OCI-LY3 (cell line): ENCODE measurements around the gene HS6ST1.

Experiments used
- H2AFZ ChIP-seq: fragments of 200-600, 300-600 bp; shearing (Covaris generic); 2 replicates; pipeline ENCODE4 v1.6.0; 2014; ENCODE audit warnings: antibody characterized with exemption, low read depth, low read length
- H3K27ac ChIP-seq: fragments of 200-600, 300-600 bp; sonication (generic); 2 replicates; pipeline ENCODE4 v1.5.1; 2014; ENCODE audit warnings: mild to moderate bottlenecking, low read length, moderate library complexity, mixed read lengths
- H3K27me3 ChIP-seq: fragments of 200-600, 300-600 bp; sonication (generic); 2 replicates; pipeline ENCODE4 v1.6.1; 2014; ENCODE audit warnings: low read depth, low read length, mixed read lengths
- H3K36me3 ChIP-seq: fragments of 200-600, 300-600 bp; sonication (generic); replicated peaks from 2 replicates; pipeline ENCODE3; 2014; ENCODE audit warnings: low read depth, low read length, mixed read lengths
- H3K4me1 ChIP-seq: fragments of 300-600, 200-600 bp; sonication (generic); 2 replicates; pipeline ENCODE4 v1.6.1; 2014; ENCODE audit warnings: low read length, mixed read lengths
- H3K4me2 ChIP-seq: fragments of 200-600, 300-600 bp; sonication (generic); 2 replicates; pipeline ENCODE4 v1.6.1; 2014; ENCODE audit warnings: low read length, mixed read lengths
- H3K4me3 ChIP-seq: fragments of 300-600, 200-600 bp; sonication (generic); 2 replicates; pipeline ENCODE4 v1.5.1; 2014; ENCODE audit warnings: antibody characterized with exemption, mild to moderate bottlenecking, low read length, moderate library complexity
- H3K79me2 ChIP-seq: fragments of 300-600, 200-600 bp; shearing (Covaris generic); 2 replicates; pipeline ENCODE4 v1.6.1; 2014; ENCODE audit warnings: mild to moderate bottlenecking, low read length, mixed read lengths
- H3K9ac ChIP-seq: fragments of 300-600, 200-600 bp; shearing (Covaris generic); 2 replicates; pipeline ENCODE4 v1.6.0; 2014; ENCODE audit warnings: mild to moderate bottlenecking, low read length, moderate library complexity
- H3K9me3 ChIP-seq: fragments of 200-600, 300-600 bp; shearing (Covaris generic); 2 replicates; pipeline ENCODE4 v1.6.1; 2014; ENCODE audit warnings: low read length, mixed read lengths; ENCODE audit not compliant: insufficient read depth
- H4K20me1 ChIP-seq: fragments of 200-600, 300-600 bp; sonication (generic); 2 replicates; pipeline ENCODE4 v1.6.1; 2016; ENCODE audit warnings: low read length, mixed read lengths; ENCODE audit not compliant: insufficient read depth
- CTCF ChIP-seq: fragments of 200-600, 300-600 bp; sonication (generic); IDR thresholded peaks from 2 replicates; pipeline ENCODE4 v1.5.1; 2014; ENCODE audit warnings: antibody characterized with exemption, low read length, low read depth
- EZH2phosphoT487 ChIP-seq: fragments of 200-600 bp; shearing (Covaris generic); IDR thresholded peaks from 2 replicates; pipeline ENCODE4 v1.6.1; 2018; ENCODE audit warnings: antibody characterized with exemption, mixed run types, low read depth

Gene HS6ST1

GRCh38 chr2:128289439-128289838 lies 29.2 kb downstream of the HS6ST1 start:
- Histone ChIP-seq H3K27me3 (no peaks in the 10 kb centered on the region), H3K79me2 (peaks cover 54% of the 10 kb centered on the region), H3K36me3 (no peaks in the 10 kb centered on the region), H3K4me3 (no peak overlapping the region), H2AFZ (no peak overlapping the region), H4K20me1 (peaks cover 56% of the 10 kb centered on the region), H3K4me1 (peaks cover 12% of the 10 kb centered on the region), H3K4me2 (no peak overlapping the region), H3K9me3 (no peaks in the 10 kb centered on the region), H3K27ac (no peak overlapping the region), H3K9ac (no peak overlapping the region)
- TF ChIP-seq CTCF (no peak), EZH2phosphoT487 (no peak)

GRCh38 chr2:128288781-128289180 lies 29.9 kb downstream of the HS6ST1 start:
- no peak overlapping the region for H3K27ac ChIP-seq
- peaks cover 12% of the 10 kb centered on the region for H3K4me1 ChIP-seq
- no peak for TF ChIP-seq CTCF
- no peak for TF ChIP-seq EZH2phosphoT487
- no peak overlapping the region for H2AFZ ChIP-seq
- H3K79me2 ChIP-seq = peaks cover 49% of the 10 kb centered on the region
- H3K36me3 ChIP-seq = no peaks in the 10 kb centered on the region
- no peaks in the 10 kb centered on the region for H3K9me3 ChIP-seq
- no peak overlapping the region for H3K4me3 ChIP-seq
- no peak overlapping the region for H3K9ac ChIP-seq
- H3K27me3 ChIP-seq = no peaks in the 10 kb centered on the region
- H4K20me1 ChIP-seq = peaks cover 50% of the 10 kb centered on the region
- no peak overlapping the region for H3K4me2 ChIP-seq

- no peak overlapping the region for H3K27ac ChIP-seq
- TF ChIP-seq EZH2phosphoT487 (no peak), CTCF (no peak)
- no peak overlapping the region for H3K9ac ChIP-seq
- no peaks in the 10 kb centered on the region for H3K9me3 ChIP-seq
- peaks cover 43% of the 10 kb centered on the region for H3K79me2 ChIP-seq
- H3K4me3 ChIP-seq = no peak overlapping the region
- H3K27me3 ChIP-seq = no peaks in the 10 kb centered on the region
- H3K4me1 ChIP-seq = peaks cover 12% of the 10 kb centered on the region
- H2AFZ ChIP-seq = no peak overlapping the region
- H3K36me3 ChIP-seq = no peaks in the 10 kb centered on the region
- H3K4me2 ChIP-seq = no peak overlapping the region
- peaks cover 48% of the 10 kb centered on the region for H4K20me1 ChIP-seq
These were observed 30.6 kb downstream of the HS6ST1 start for GRCh38 chr2:128287780-128288735.

GRCh38 chr2:128286905-128287779 lies 31.5 kb downstream of the HS6ST1 start:
- TF ChIP-seq CTCF (no peak), EZH2phosphoT487 (no peak)
- Histone ChIP-seq H2AFZ (no peak overlapping the region), H3K27ac (no peak overlapping the region), H3K79me2 (peaks cover 33% of the 10 kb centered on the region), H3K4me1 (peaks cover 12% of the 10 kb centered on the region), H3K9me3 (no peaks in the 10 kb centered on the region), H3K36me3 (no peaks in the 10 kb centered on the region), H3K4me2 (no peak overlapping the region), H3K4me3 (no peak overlapping the region), H3K9ac (no peak overlapping the region), H4K20me1 (peaks cover 39% of the 10 kb centered on the region), H3K27me3 (no peaks in the 10 kb centered on the region)
